IPS-20b (cell line): Measurements from ENCODE around the gene PTGS2.
"Not testable (repeated sequence)": the region's sequence is repeated elsewhere in the genome, so short reads cannot be mapped to it uniquely, and the experiment has no call there.

ENCODE experiments used
- H3K27ac ChIP-seq: one replicate; pipeline ENCODE4 v1.5.1; 2013; ENCODE audit warnings: low read length
- H3K27me3 ChIP-seq: 2 replicates; pipeline ENCODE4 v1.6.1; 2013; ENCODE audit warnings: mild to moderate bottlenecking, low read length, inconsistent platforms; ENCODE audit not compliant: insufficient read depth
- H3K36me3 ChIP-seq: 2 replicates; pipeline ENCODE4 v1.6.1; 2013; ENCODE audit warnings: low read depth, mild to moderate bottlenecking, inconsistent platforms, low read length, moderate library complexity; ENCODE audit not compliant: insufficient read depth
- H3K4me1 ChIP-seq: 2 replicates; pipeline ENCODE4 v1.6.1; 2013; ENCODE audit warnings: mild to moderate bottlenecking, control low read depth, inconsistent platforms, low read length, moderate library complexity; ENCODE audit not compliant: insufficient read depth
- H3K4me3 ChIP-seq: 2 replicates; pipeline ENCODE4 v1.5.1; 2013; ENCODE audit warnings: mild to moderate bottlenecking, low read length, inconsistent platforms
- H3K9ac ChIP-seq: 2 replicates; pipeline ENCODE4 v1.6.1; 2013; ENCODE audit warnings: low read depth, mild to moderate bottlenecking, inconsistent platforms, low read length, moderate library complexity
- H3K9me3 ChIP-seq: 2 replicates; pipeline ENCODE4 v1.6.1; 2013; ENCODE audit warnings: mild to moderate bottlenecking, low read depth, low read length, inconsistent platforms; ENCODE audit not compliant: insufficient read depth

The PTGS2 gene

DNA sequence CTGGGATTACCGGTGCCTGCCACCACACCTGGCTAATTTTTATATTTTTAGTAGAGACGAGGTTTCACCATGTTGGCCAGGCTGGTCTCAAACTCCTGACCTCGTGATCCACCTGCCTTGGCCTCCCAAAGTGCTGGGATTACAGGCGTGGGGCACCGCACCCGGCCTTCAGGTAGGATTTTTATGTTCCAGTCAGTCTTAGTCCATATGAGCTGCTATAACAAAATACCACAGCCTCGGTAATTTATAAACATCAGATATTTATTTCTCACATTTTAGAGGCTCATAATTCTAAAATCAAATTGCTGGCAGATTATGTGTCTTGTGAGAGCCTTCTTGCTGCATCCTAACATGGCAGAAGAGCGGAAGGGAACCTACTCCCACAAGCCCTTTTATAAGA lies 16.0 kb downstream of the PTGS2 start:
- H3K27ac ChIP-seq, H3K9ac ChIP-seq: not testable (repeated sequence)

DNA sequence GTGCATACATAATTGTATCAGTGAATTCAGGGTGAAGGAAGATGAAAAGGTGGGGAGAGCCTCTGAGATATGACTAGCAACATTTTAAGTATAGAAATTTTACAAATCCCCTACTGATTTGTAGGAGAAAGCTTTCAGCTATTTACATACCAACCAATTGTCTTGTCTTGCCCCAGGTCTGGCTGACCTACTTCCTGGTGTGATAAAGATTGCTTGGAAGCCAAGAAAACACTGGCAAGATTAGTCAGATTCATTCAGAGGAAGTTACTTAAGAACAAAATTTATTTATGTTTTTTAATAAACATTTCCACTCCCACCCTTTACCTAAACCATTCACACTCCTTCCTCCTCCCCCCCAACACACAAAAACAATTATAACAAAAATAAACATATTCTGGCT lies 17.5 kb downstream of the PTGS2 start:
- Histone ChIP-seq H3K4me1 (no peaks in the 10 kb centered on the region), H3K36me3 (no peaks in the 10 kb centered on the region), H3K9ac (no peak overlapping the region), H3K27me3 (no peaks in the 10 kb centered on the region), H3K27ac (no peak overlapping the region), H3K4me3 (no peak overlapping the region), H3K9me3 (no peaks in the 10 kb centered on the region)

More for the DNA sequence above, 16.0 kb downstream of the PTGS2 start:
- H3K36me3 ChIP-seq, H3K9me3 ChIP-seq, H3K4me3 ChIP-seq, H3K27me3 ChIP-seq, H3K4me1 ChIP-seq: not testable (repeated sequence)

DNA sequence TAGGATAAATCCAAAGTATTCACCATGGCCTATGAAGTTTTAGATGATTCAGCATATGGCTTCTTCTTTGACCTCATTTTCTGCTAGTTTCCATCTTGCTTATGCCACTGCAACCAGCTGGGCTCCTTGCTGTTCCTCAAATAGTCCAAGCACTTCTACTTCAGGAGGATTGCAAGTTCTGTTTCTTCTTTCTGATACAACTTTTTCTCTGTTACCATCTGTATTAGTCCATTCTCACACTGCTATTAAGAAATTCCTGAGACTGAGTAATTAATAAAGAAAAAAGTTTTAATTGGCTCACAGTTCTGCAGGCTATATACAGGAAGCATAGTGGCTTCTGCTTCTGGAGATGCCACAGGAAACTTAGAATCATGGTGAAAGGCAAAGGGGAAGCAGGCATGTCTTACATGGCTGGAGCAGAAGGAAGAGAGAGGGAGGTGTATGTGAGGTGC lies 20.3 kb downstream of the PTGS2 start:
- H3K9ac ChIP-seq = no peak overlapping the region
- H3K4me1 ChIP-seq = no peaks in the 10 kb centered on the region
- no peak overlapping the region for H3K27ac ChIP-seq
- H3K27me3 ChIP-seq = no peaks in the 10 kb centered on the region
- no peaks in the 10 kb centered on the region for H3K9me3 ChIP-seq
- H3K4me3 ChIP-seq = no peak overlapping the region
- H3K36me3 ChIP-seq = no peaks in the 10 kb centered on the region

DNA sequence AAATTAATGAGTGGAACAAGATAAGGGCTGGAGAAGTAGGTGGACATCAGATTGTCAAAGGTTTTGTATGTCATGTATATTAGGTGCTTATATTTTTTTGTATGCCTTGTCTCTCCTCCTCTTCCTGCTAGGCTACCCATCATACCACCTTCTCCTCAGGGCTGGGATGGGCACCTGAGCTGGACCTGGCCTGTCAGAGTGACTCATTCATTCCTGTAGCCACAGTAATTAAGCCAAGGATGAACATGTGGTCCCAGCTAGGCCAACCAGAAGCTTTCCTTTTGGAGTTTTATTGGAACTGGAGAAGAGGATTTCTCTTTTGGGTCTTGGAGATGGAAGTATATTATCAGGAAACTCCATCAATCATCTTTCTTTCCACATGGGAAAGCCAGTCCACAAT lies 21.2 kb downstream of the PTGS2 start:
- H3K4me3 ChIP-seq = no peak overlapping the region
- no peaks in the 10 kb centered on the region for H3K9me3 ChIP-seq
- H3K27me3 ChIP-seq = no peaks in the 10 kb centered on the region
- H3K9ac ChIP-seq = no peak overlapping the region
- no peak overlapping the region for H3K27ac ChIP-seq
- no peaks in the 10 kb centered on the region for H3K4me1 ChIP-seq
- no peaks in the 10 kb centered on the region for H3K36me3 ChIP-seq

DNA sequence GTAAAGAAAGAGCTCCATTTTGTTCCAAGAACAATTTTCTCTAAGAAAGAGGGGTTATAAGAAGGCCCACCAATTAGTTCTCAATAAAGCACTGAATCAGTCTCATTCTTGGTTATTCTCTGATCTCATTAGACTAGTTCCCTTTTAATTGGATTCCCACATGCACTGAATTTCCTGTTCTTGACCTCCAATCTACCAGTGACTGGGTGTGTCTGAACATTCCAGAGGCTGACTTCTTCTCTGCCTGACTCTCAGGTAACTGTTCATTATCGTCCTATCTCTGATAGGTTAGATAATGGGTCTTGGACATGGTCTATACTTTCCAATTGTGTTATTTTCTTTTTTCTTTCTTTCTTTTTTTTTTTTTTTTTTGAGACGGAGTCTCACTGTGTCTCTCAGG lies 22.7 kb downstream of the PTGS2 start:
- Histone ChIP-seq H3K9ac (no peak overlapping the region), H3K9me3 (no peaks in the 10 kb centered on the region), H3K4me3 (no peak overlapping the region), H3K4me1 (no peaks in the 10 kb centered on the region), H3K27ac (no peak overlapping the region), H3K27me3 (no peaks in the 10 kb centered on the region), H3K36me3 (no peaks in the 10 kb centered on the region)

DNA sequence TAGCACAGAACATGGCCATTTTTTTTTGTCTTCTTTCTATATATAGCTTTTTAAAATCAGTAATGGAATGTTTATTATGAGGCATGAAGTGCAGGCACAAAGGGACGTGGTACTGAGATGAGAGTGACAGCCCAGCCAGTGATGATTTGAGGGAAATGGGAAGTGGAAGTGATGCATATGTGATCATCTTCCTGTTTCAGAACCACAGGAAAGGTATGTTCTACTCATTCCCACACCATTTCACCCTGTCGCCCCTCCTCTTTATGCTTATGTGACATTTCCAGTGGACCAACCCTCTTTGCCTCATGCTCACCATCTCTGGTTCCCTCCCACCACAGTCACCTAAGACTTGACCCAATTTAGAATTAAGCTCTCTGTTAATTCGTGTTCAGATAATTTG lies 24.3 kb downstream of the PTGS2 start:
- Histone ChIP-seq H3K4me3 (no peak overlapping the region), H3K9me3 (no peaks in the 10 kb centered on the region), H3K4me1 (no peaks in the 10 kb centered on the region), H3K36me3 (no peaks in the 10 kb centered on the region), H3K27me3 (no peaks in the 10 kb centered on the region), H3K9ac (no peak overlapping the region), H3K27ac (no peak overlapping the region)

DNA sequence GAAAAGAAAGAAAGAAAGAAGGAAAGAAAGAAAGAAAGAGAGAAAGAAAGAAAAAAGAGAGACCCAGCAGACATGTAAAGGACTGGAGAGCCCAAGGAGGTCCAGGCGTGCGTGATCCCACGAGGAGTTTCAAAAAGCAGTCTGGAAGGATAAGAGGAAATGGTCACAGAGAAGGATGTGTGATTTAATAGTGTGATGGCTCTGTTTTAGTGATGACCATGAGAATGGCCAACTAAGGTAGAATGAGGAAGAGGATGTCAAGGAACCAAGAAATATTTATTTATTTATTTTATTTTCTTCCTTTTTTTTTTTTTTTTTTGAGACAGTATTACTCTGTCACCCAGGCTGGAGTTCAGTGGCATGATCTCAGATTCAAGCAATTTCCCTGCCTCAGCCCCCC lies 25.5 kb downstream of the PTGS2 start:
- Histone ChIP-seq H3K9me3 (no peaks in the 10 kb centered on the region), H3K36me3 (no peaks in the 10 kb centered on the region), H3K27me3 (no peaks in the 10 kb centered on the region), H3K4me3 (no peak overlapping the region), H3K27ac (no peak overlapping the region), H3K4me1 (no peaks in the 10 kb centered on the region), H3K9ac (no peak overlapping the region)

DNA sequence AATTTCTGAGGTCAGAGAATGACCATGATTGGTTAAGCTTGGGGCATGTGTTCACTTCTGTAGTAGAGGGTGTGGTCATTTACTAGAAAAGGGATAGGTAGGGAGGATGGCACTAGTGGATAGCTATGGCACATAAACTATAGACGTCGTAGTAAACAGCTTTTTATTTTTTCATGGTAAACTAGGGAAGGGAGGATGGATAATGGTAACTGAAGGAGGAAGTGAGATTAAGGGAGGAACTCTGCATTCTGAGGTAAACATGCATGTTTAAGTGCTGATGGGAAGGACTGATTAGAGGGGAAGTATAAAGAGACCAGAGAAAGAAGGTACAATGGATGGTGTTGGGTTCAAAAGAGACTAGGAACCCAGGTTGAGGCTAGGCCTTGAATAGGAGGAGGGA lies 26.9 kb downstream of the PTGS2 start:
- Histone ChIP-seq H3K4me3 (no peak overlapping the region), H3K36me3 (no peaks in the 10 kb centered on the region), H3K4me1 (no peaks in the 10 kb centered on the region; the same call in 1 of the 2 replicates), H3K9me3 (no peaks in the 10 kb centered on the region), H3K27me3 (no peaks in the 10 kb centered on the region), H3K9ac (no peak overlapping the region), H3K27ac (no peak overlapping the region)

DNA sequence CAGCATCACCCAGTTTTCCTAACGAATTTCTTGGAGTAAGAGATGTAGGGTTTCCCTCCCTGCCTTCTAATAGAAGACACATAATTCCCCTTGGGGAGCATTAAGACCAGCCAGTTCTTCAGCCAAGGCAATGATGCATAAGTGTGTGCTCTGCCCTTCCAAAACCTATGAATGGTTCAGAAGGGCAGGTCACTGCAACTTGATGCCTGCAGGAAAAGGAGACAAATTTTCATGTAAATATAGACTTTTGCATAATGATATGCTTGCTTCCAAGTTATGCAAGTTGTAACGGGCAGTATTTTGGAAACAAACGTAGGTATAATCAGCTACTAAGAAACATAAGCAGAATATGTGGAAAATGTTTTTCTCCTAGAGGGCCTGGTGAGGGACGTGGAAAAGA lies 31.6 kb downstream of the PTGS2 start:
- Histone ChIP-seq H3K36me3 (no peaks in the 10 kb centered on the region), H3K4me3 (no peak overlapping the region), H3K27ac (no peak overlapping the region), H3K4me1 (no peaks in the 10 kb centered on the region; the same call in 1 of the 2 replicates), H3K27me3 (no peaks in the 10 kb centered on the region), H3K9me3 (no peaks in the 10 kb centered on the region), H3K9ac (no peak overlapping the region)

DNA sequence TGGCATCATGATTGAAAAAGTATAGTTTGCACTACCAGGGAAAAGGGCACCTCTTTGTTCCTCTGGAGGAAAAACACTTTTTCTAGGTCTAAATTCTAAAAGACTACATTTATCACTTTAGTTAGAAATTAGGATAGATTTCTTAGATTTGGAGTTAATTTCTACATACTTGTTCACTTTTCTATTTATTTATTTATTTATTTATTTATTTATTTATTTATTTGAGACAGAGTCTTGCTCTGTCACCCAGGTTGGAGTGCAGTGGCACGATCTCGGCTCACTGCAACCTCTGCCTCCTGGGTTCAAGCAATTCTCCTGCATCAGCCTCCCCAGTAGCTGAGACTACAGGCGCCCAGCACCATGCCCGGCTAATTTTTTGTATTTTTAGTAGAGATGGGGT lies 32.2 kb downstream of the PTGS2 start:
- not testable (repeated sequence) for H3K9ac ChIP-seq, H3K27ac ChIP-seq, H3K9me3 ChIP-seq, H3K36me3 ChIP-seq, H3K27me3 ChIP-seq, H3K4me3 ChIP-seq, H3K4me1 ChIP-seq

DNA sequence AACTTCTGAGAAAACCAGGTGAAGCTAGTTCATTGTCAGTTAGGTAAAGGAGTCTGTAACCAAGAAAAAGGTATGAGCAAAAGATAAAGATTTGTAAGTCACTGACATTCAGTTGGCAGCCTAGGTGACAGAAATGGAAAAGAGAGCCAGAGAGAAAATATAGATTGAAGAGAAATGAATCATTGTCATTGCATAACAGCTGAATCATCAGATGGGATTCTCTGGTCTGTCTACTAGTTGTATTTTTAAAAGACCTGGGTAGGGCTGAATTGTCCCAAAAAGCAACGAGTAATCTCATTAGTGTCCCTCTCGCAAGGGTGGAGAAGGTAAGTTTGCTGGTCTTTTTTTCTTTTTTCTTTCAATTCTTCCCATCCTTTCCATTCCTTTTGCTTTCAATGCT lies 36.6 kb downstream of the PTGS2 start:
- no peak overlapping the region for H3K4me3 ChIP-seq
- H3K9ac ChIP-seq = no peak overlapping the region
- no peaks in the 10 kb centered on the region; the same call in 1 of the 2 replicates for H3K4me1 ChIP-seq
- no peak overlapping the region for H3K27ac ChIP-seq
- H3K9me3 ChIP-seq = no peaks in the 10 kb centered on the region
- H3K27me3 ChIP-seq = no peaks in the 10 kb centered on the region
- no peaks in the 10 kb centered on the region for H3K36me3 ChIP-seq

DNA sequence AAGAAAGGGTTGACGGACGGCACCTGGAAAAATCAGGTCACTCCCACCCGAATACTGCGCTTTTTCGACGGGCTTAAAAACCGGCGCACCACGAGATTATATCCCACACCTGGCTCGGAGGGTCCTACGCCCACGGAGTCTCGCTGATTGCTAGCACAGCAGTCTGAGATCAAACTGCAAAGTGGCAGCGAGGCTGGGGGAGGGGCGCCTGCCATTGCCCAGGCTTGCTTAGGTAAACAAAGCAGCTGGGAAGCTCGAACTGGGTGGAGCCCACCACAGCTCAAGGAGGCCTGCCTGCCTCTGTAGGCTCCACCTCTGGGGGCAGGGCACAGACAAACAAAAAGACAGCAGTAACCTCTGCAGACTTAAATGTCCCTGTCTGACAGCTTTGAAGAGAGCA lies 42.7 kb downstream of the PTGS2 start:
- peak overlapping the region; percentile 2; the same call in 1 of the 2 replicates for H3K9ac ChIP-seq
- H3K9me3 ChIP-seq, H3K27me3 ChIP-seq, H3K27ac ChIP-seq, H3K36me3 ChIP-seq, H3K4me1 ChIP-seq: not testable (repeated sequence)
- peak overlapping the region; percentile 65; the same call in 1 of the 2 replicates for H3K4me3 ChIP-seq

DNA sequence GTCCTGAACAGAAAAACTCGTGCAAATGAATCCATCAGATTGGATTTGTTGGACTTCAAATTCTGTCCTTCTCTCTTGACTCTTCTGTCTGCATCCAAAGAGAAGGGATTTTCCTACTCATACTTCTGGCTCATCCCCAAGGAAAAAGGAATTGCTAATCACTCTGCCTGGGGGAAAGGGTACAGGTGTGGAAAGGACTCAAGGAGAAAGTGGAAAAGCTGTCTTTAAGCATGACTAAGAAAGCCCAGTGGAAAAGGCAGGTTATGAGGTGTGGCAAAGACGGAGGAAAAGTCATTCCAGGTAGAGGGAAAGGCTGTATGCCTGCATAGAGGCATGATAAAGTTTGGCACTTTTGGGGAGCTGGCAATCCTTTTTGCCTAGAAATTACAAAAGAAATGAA lies 43.4 kb downstream of the PTGS2 start:
- H3K4me3 ChIP-seq = peak overlapping the region; percentile 65; the same call in 1 of the 2 replicates
- H3K27ac ChIP-seq = no peak overlapping the region
- H3K9me3 ChIP-seq = no peaks in the 10 kb centered on the region
- peak overlapping the region; percentile 2; the same call in 1 of the 2 replicates for H3K9ac ChIP-seq
- no peaks in the 10 kb centered on the region for H3K36me3 ChIP-seq
- H3K27me3 ChIP-seq = no peaks in the 10 kb centered on the region
- peaks cover 4% of the 10 kb centered on the region for H3K4me1 ChIP-seq
